ENCODE data around the gene PIK3CG. TPM values are rescaled to one million over a fixed set of nuclear protein-coding genes. Genes with fewer than 3 reads are reported as not detected.

Gene PIK3CG
- under 0.01 TPM in 1 of 2 replicates, not detected in the other for total RNA-seq
- polyA plus RNA-seq = 0.07 and 0.09 TPM in 2 replicates
- 0.06 TPM in 1 of 2 replicates, not detected in the other for polyA plus RNA-seq (2012)
- polyA minus RNA-seq (ENCODE audit: low replicate concordance) = not detected in 2 replicates

- Histone ChIP-seq H4K20me1 (ENCODE audit: control insufficient read depth, extremely low read depth, insufficient read depth, low read length) (no peaks in the 10 kb centered on the region), H3K9me3 (ENCODE audit: control insufficient read depth, insufficient read depth, low read depth, low read length) (no peaks in the 10 kb centered on the region), H3K9ac (ENCODE audit: insufficient read depth, low read length) (no peak within 1 kb of the TSS), H3K27me3 (ENCODE audit: control insufficient read depth, insufficient read depth, low read length) (no peaks in the 10 kb centered on the region), H2AFZ (ENCODE audit: low read length) (no peak within 1 kb of the TSS), H3K79me2 (ENCODE audit: control insufficient read depth, insufficient read depth, low read length) (no peaks in the 10 kb centered on the region), H3K4me1 (ENCODE audit: control insufficient read depth, extremely low read depth, insufficient read depth, low read length) (no peaks in the 10 kb centered on the region), H3K27ac (ENCODE audit: insufficient read depth, low read length) (no peak within 1 kb of the TSS), H3K4me3 (replicated peaks in 1 of 4; ENCODE audit: control extremely low read depth in 1 of 4, insufficient read depth in 1 of 4, low read depth in 3 of 4, low read length in 4 of 4) (no peak within 1 kb of the TSS), H3K4me2 (ENCODE audit: extremely low read depth, insufficient read depth, low read length) (no peak within 1 kb of the TSS), H3K36me3 (ENCODE audit: control insufficient read depth, insufficient read depth, low read length) (no peaks in the 10 kb centered on the region)
- DNase-seq (ENCODE audit: low read depth in 2 of 2) = no peak
- TF ChIP-seq CTCF (conservative IDR thresholded peaks at IDR 0.05 in 1 of 2, IDR thresholded peaks at IDR 0.05 in 1 of 2; ENCODE audit: low read depth in 1 of 2, low read length in 2 of 2) (no peak), EZH2 (IDR thresholded peaks at IDR 0.05; ENCODE audit: low read length, missing control alignments) (no peak)
Measured at GRCh38 chr7:106865130-106866041, at the start of gene PIK3CG. Gene PIK3CG (plus strand): TSS chr7:106865282. CDS start chr7:106867562, 2,280 bp downstream.

GRCh38 chr7:106817098-106817497 is 48.0 kb upstream of the PIK3CG start:
- H2AFZ ChIP-seq (ENCODE audit: low read length) = no peak overlapping the region
- H3K9ac ChIP-seq (ENCODE audit: insufficient read depth, low read length) = no peak overlapping the region
- no peaks in the 10 kb centered on the region for H4K20me1 ChIP-seq (ENCODE audit: control insufficient read depth, extremely low read depth, insufficient read depth, low read length)
- H3K27ac ChIP-seq (ENCODE audit: insufficient read depth, low read length) = no peak overlapping the region
- H3K4me3 ChIP-seq (replicated peaks in 1 of 4; ENCODE audit: control extremely low read depth in 1 of 4, insufficient read depth in 1 of 4, low read depth in 3 of 4, low read length in 4 of 4) = no peak overlapping the region
- H3K9me3 ChIP-seq (ENCODE audit: control insufficient read depth, insufficient read depth, low read depth, low read length) = no peaks in the 10 kb centered on the region
- H3K4me2 ChIP-seq (ENCODE audit: extremely low read depth, insufficient read depth, low read length) = no peak overlapping the region
- no peaks in the 10 kb centered on the region for H3K79me2 ChIP-seq (ENCODE audit: control insufficient read depth, insufficient read depth, low read length)
- no peaks in the 10 kb centered on the region for H3K4me1 ChIP-seq (ENCODE audit: control insufficient read depth, extremely low read depth, insufficient read depth, low read length)
- DNase-seq (ENCODE audit: low read depth in 2 of 2) = no peak
- TF ChIP-seq EZH2 (IDR thresholded peaks at IDR 0.05; ENCODE audit: low read length, missing control alignments) (no peak), CTCF (conservative IDR thresholded peaks at IDR 0.05 in 1 of 2, IDR thresholded peaks at IDR 0.05 in 1 of 2; ENCODE audit: low read depth in 1 of 2, low read length in 2 of 2) (no peak)
- H3K27me3 ChIP-seq (ENCODE audit: control insufficient read depth, insufficient read depth, low read length) = no peaks in the 10 kb centered on the region
- no peaks in the 10 kb centered on the region for H3K36me3 ChIP-seq (ENCODE audit: control insufficient read depth, insufficient read depth, low read length)

GRCh38 chr7:106818736-106819135 is 46.3 kb upstream of the PIK3CG start:
- H3K4me2 ChIP-seq (ENCODE audit: extremely low read depth, insufficient read depth, low read length) = no peak overlapping the region
- DNase-seq (ENCODE audit: low read depth in 2 of 2) = peak in 1 of 2 donors; percentile 10
- H3K9me3 ChIP-seq (ENCODE audit: control insufficient read depth, insufficient read depth, low read depth, low read length) = no peaks in the 10 kb centered on the region
- no peak overlapping the region for H3K9ac ChIP-seq (ENCODE audit: insufficient read depth, low read length)
- no peaks in the 10 kb centered on the region for H3K36me3 ChIP-seq (ENCODE audit: control insufficient read depth, insufficient read depth, low read length)
- H3K27ac ChIP-seq (ENCODE audit: insufficient read depth, low read length) = no peak overlapping the region
- no peaks in the 10 kb centered on the region for H3K79me2 ChIP-seq (ENCODE audit: control insufficient read depth, insufficient read depth, low read length)
- H3K4me1 ChIP-seq (ENCODE audit: control insufficient read depth, extremely low read depth, insufficient read depth, low read length) = no peaks in the 10 kb centered on the region
- no peaks in the 10 kb centered on the region for H4K20me1 ChIP-seq (ENCODE audit: control insufficient read depth, extremely low read depth, insufficient read depth, low read length)
- no peak overlapping the region for H3K4me3 ChIP-seq (replicated peaks in 1 of 4; ENCODE audit: control extremely low read depth in 1 of 4, insufficient read depth in 1 of 4, low read depth in 3 of 4, low read length in 4 of 4)
- TF ChIP-seq CTCF (conservative IDR thresholded peaks at IDR 0.05 in 1 of 2, IDR thresholded peaks at IDR 0.05 in 1 of 2; ENCODE audit: low read depth in 1 of 2, low read length in 2 of 2) = no peak
- no peak for TF ChIP-seq EZH2 (IDR thresholded peaks at IDR 0.05; ENCODE audit: low read length, missing control alignments)
- H2AFZ ChIP-seq (ENCODE audit: low read length) = no peak overlapping the region
- no peaks in the 10 kb centered on the region for H3K27me3 ChIP-seq (ENCODE audit: control insufficient read depth, insufficient read depth, low read length)

All from fibroblast of lung (primary cell).